ENCODE measurements around the gene PKNOX2.

Gene PKNOX2

GRCh38 chr11:125376117-125376516, 211.6 kb downstream of the PKNOX2 start:
- H3K36me3 ChIP-seq = no peaks in the 10 kb centered on the region
- H3K27me3 ChIP-seq = peaks cover 58% of the 10 kb centered on the region
- H3K4me1 ChIP-seq (ENCODE audit: control insufficient read depth in 1 of 2, insufficient read depth in 1 of 2, low read depth in 1 of 2, low read length in 1 of 2) = no peaks in the 10 kb centered on the region
- no peak overlapping the region for H3K27ac ChIP-seq
- H3K9me3 ChIP-seq = no peaks in the 10 kb centered on the region
- no peak for TF ChIP-seq CTCF (IDR thresholded peaks at IDR 0.05)
- H3K4me3 ChIP-seq (ENCODE audit: low read depth in 1 of 2, low read length in 1 of 2) = no peak overlapping the region

GRCh38 chr11:125376856-125377255, 212.3 kb downstream of the PKNOX2 start:
- H3K27ac ChIP-seq = no peak overlapping the region
- no peaks in the 10 kb centered on the region for H3K36me3 ChIP-seq
- no peak overlapping the region for H3K4me3 ChIP-seq (ENCODE audit: low read depth in 1 of 2, low read length in 1 of 2)
- no peaks in the 10 kb centered on the region for H3K9me3 ChIP-seq
- no peaks in the 10 kb centered on the region for H3K4me1 ChIP-seq (ENCODE audit: control insufficient read depth in 1 of 2, insufficient read depth in 1 of 2, low read depth in 1 of 2, low read length in 1 of 2)
- no peak for TF ChIP-seq CTCF (IDR thresholded peaks at IDR 0.05)
- peaks cover 55% of the 10 kb centered on the region for H3K27me3 ChIP-seq

- Histone ChIP-seq H3K9me3 (no peaks in the 10 kb centered on the region), H3K27ac (no peak overlapping the region), H3K27me3 (peaks cover 55% of the 10 kb centered on the region), H3K36me3 (no peaks in the 10 kb centered on the region), H3K4me3 (ENCODE audit: low read depth in 1 of 2, low read length in 1 of 2) (no peak overlapping the region), H3K4me1 (ENCODE audit: control insufficient read depth in 1 of 2, insufficient read depth in 1 of 2, low read depth in 1 of 2, low read length in 1 of 2) (no peaks in the 10 kb centered on the region)
- no peak for TF ChIP-seq CTCF (IDR thresholded peaks at IDR 0.05)
Measured at GRCh38 chr11:125378083-125378482, 213.5 kb downstream of the PKNOX2 start.

- no peak for TF ChIP-seq CTCF (IDR thresholded peaks at IDR 0.05)
- Histone ChIP-seq H3K27ac (no peak overlapping the region), H3K4me1 (ENCODE audit: control insufficient read depth in 1 of 2, insufficient read depth in 1 of 2, low read depth in 1 of 2, low read length in 1 of 2) (no peaks in the 10 kb centered on the region), H3K27me3 (peaks cover 53% of the 10 kb centered on the region), H3K9me3 (no peaks in the 10 kb centered on the region), H3K4me3 (ENCODE audit: low read depth in 1 of 2, low read length in 1 of 2) (no peak overlapping the region), H3K36me3 (no peaks in the 10 kb centered on the region)
Measured at GRCh38 chr11:125378571-125378970, 214.0 kb downstream of the PKNOX2 start.

- H3K4me1 ChIP-seq (ENCODE audit: control insufficient read depth in 1 of 2, insufficient read depth in 1 of 2, low read depth in 1 of 2, low read length in 1 of 2) = no peaks in the 10 kb centered on the region
- H3K27ac ChIP-seq = no peak overlapping the region
- no peak overlapping the region for H3K4me3 ChIP-seq (ENCODE audit: low read depth in 1 of 2, low read length in 1 of 2)
- TF ChIP-seq CTCF (IDR thresholded peaks at IDR 0.05) = no peak
- peaks cover 47% of the 10 kb centered on the region for H3K27me3 ChIP-seq
- no peaks in the 10 kb centered on the region for H3K36me3 ChIP-seq
- no peaks in the 10 kb centered on the region for H3K9me3 ChIP-seq
Measured at GRCh38 chr11:125379565-125379964, 215.0 kb downstream of the PKNOX2 start.

- no peak for TF ChIP-seq CTCF (IDR thresholded peaks at IDR 0.05)
- no peaks in the 10 kb centered on the region for H3K36me3 ChIP-seq
- no peak overlapping the region for H3K27ac ChIP-seq
- no peaks in the 10 kb centered on the region for H3K9me3 ChIP-seq
- peaks cover 43% of the 10 kb centered on the region for H3K27me3 ChIP-seq
- H3K4me3 ChIP-seq (ENCODE audit: low read depth in 1 of 2, low read length in 1 of 2) = no peak overlapping the region
- H3K4me1 ChIP-seq (ENCODE audit: control insufficient read depth in 1 of 2, insufficient read depth in 1 of 2, low read depth in 1 of 2, low read length in 1 of 2) = no peaks in the 10 kb centered on the region
Measured at GRCh38 chr11:125379981-125380380, 215.4 kb downstream of the PKNOX2 start.
